DMS 273 (cell line): Measurements from ENCODE around the gene SP100.

Source experiments
- DNase-seq: peaks from one replicate; lab custom pipeline; 2025; ENCODE audit not compliant: unreplicated experiment; lab: John Stamatoyannopoulos, UW

The SP100 gene

DNA sequence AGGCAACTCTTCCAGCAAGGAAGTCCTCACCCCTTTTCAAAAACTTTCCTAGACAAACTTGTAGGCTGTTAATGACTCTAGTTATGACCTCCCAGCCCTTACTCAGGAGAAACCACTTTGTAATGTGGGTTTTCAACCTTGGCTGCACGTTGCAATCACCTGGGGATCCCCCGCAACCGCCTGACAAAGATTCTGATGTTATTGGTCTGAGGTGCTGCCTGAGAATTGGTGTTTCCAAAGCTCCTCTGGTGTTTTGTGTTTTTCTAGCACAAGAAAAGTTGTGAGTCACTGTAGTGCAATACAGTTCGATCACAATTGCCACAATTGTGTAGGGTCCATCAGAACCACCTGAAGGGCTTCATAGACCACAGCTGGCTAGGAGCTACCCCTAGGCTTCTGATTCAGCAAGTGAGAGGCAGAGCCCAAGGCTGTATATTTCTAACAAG is 121.6 kb downstream of the SP100 start:
- DNase-seq = no peak

DNA sequence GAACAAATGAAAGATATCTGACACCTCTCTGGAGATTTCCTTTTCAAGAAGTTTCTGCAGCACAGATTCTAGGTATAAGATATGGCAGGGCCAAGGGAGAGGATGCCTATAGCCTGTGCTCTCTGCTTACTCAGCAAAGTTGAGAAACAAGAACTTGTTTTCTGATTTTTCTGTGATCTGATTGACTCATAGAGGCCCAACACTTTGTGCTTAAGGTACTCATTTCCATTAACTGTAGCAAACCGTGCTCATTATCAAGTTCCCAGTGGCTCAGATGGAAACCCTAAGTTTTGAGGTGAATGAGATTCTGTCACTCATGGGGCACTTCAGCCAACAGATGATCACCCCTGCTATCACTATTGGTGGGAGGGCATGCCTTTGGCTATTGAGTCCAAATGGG is 124.3 kb downstream of the SP100 start:
- DNase-seq = no peak

DNA sequence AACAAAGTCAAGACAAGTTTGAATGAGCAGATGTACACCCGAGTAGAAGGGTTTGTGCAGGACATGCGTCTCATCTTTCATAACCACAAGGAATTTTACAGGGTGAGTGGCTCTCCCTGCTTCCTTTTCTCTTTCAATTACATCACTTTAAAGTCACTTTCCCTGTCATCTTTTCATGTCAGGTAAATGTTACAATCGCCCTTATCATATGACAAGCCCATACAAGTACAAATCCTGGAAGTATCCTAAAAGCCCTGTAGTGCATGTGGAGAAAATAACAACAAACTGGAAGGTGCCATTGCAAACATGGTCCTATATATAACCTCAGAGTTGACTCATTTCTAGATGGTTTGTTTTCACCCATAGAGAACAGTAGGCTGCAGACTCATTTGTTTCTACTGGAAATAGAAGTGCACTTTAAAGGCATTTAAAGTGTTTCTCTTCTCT is 126.0 kb downstream of the SP100 start:
- no peak for DNase-seq

DNA sequence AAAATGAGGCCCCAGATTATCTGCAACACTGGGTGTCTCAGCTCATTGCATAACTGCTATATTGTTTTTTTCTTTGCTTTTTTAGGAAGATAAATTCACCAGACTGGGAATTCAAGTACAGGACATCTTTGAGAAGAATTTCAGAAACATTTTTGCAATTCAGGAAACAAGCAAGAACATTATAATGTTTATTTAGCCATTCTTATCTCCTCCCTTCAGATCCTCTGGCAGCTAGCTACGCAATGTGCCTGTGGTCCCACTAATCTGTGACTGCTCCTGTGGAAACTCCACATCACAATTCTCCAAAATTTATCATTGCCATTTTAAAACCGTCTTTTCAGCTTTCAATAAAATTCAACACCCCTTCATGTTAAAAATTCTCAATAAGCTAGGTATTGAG is 126.8 kb downstream of the SP100 start:
- no peak for DNase-seq

DNA sequence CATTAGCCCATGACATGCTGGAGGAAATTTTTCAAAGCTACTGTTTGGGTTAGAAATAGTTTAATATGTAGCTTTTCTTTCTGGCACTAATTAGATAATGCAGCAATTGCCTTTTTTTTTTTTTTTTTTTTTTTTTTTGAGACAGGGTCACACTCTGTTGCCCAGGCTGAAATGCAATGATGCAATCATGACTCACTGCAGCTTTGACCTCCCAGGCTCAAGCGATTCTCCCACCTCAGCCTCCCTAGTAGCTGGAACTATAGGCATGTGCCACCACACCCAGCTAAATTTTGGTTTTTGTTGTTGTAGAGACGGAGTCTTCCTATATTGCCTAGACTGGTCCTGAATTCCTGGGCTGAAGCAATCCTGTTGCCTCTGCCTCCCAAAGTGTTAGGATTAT is 136.2 kb downstream of the SP100 start:
- no peak for DNase-seq

DNA sequence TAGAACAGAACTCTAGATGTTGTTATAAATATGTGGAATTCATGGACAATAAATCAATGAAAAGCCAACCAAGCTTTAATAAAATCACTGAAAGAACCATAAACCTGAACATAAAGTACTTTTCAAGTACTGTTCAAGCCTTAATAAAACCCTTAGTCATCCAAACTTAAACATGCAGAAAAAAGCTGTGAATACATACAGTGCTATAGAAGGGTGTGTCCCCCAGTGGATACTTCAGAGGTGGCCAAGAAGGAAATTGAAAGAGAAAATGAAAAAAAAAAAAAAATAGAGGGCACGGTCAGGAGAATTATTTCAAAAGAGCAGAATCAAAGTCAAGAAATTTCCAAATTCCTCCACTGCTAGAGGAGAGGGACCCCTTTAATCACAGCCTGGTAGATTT is 141.1 kb downstream of the SP100 start:
- DNase-seq = no peak

DNA sequence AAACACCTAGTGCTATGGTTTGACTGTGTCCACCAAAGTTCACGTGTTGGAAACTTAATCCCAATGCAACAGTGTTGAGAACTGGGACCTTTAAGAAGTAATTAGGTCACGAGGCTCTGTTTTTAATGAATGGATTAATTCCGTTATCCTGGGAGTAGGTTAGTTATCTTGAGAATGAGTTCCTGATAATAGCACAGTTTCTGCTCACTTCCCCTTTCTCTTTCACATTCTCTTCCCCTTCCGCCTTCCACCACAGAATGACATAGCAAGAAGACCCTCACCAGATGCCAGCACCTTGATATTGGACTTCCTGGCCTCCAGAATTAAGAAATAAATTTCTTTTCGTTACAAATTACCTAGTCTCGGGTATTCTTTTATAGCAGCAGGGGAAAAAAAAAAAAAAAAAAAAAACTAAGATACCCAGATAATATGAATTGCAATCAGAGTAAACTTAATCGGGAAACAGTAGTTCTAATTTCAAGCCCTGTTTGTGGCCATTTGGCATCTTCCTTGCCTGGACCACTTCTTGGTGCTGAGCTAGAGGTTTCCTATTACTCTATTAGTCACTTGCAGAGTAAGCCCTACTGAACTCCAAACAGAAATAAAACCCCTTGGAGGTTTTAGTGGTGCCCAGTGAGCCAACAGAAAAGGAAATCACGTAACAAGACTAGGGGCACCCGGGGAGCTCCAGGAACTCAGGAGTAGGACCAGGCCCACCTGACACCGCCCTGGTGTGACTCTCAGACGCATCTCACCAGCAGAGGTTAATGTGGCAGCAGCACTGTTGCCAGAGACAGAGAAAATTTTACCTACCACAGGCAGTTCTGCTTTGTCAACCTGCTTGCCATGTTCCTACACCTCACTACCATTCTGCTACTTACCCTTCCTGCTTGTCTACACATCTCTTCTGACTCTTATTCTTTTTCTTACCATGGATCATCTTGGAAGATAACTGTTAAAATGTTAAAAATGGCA is 149.1 kb downstream of the SP100 start:
- DNase-seq = peak; percentile 43

DNA sequence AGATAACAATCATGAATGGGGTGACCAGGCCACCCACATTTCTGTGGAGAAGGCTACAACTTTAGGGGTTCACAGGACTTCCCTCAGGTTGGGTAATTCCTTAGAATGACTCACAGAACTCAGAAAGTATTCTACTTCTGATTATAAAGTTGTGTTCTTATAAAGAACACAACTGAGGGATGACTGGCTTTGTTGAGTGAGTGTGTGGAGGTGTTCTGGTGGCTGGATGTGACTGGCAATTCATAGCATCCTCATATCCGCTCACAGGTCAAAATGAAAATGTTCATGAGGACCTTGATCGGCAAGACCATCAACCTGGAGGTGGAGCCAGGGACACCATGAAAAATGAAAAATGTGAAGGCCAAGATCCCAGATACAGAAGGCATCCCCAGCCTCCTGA is 153.3 kb downstream of the SP100 start:
- no peak for DNase-seq

DNA sequence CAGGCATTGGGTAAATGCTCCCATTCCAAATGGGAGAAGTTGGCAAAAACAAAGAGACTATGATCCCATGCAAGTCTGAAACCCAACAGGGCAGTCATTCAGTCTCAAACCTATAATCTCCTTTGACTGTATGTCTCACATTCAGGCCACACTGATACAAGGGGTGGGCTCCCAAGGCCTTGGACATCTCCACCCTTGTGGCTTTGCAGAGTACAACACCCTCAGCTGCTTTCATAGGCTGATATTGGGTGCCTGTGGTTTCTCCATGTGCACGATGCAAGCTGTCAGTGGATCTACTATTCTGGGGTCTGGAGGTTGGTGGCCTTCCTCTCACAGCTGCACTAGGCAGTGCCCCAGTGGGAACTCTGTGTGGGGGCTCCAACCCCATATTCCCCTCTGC is 155.0 kb downstream of the SP100 start:
- no peak for DNase-seq

DNA sequence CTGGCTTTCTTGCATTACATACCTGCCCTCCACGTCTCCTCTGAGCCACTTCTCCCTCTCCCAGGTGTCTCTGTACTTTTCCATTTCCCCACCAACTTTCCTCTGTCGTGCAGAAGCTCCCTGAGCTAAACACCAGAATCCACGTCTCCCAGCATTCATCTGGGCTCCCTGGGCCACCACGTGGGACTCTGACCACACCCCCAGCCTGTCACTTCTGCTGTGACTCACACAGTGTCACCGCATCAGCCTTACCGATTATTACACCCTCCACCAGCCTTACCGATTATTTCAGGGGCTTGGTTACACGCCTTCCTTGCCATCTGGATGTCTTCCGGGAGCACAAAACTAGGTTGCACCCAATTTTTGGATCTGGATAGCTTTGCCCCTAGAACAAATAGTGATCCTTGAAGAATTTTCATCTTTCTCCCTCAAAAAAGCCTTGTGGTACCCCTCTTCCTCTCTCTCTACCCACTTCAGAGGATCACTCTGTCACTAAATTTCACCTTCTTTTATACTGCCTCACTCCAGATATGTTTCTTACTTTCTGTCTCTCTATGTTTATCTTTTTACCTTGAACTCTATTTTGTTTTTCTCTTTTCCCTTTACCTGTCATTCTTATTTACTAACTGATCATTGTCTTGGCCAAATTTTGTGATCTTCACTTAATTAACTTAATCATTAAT is 159.8 kb downstream of the SP100 start:
- DNase-seq = peak; percentile 5

DNA sequence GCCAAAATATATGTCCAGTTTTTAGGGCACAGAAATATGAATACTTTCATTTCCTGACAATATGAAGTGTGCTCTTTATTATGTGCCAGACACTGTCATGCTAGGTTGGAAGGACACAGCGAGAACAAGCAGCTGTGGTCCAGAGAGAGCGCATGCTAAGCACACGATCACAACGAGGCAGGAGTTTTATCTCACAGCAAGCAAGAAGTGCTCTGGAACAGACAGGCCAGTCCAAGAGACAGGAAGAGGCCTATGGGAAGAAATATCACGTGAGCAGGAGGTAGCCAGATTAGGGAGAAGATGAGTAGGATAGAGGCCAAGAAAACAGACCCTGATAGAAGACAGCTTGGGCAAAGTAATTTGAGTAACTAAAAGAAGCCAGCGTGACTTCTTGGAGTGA is 161.1 kb downstream of the SP100 start:
- no peak for DNase-seq

DNA sequence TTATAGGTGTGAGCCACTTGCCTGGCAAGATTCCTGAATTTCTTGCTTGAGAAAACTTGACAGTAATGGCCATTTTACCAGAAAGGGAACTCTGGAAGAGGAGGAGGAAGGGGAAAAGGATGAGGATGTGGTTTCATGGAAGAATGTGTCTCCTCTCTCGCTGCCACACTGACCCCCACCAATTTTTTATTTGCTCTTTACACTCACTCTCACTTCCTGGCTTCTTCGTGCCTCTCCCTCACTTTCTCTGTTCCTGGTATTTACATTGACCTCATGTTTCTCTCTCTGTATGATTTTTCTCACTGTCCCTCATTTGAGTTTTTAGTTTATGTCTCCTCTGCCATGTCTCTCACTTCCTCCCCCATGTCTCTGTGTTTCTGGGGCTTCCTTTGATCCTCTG is 162.1 kb downstream of the SP100 start:
- no peak for DNase-seq

DNA sequence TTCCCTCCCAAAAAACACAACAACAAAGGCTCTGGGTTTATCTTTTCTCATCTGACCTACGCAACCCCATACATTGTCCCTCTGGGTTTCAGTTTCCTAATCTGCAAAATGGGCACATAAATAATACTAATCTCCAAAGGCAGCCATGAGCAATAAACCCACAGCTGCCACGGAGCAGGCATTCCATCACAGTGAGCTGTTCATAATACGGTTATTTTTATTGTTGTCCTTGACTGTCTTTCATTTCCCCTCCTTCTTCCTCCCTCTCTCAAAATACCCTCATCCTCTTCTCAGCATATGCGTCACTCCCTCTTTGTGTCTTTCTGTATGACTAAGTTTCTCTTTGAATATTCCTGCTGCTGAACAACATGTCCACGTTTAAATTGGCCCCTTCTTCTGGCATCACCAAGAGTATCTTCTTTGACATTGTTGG is 166.9 kb downstream of the SP100 start:
- DNase-seq = no peak

DNA sequence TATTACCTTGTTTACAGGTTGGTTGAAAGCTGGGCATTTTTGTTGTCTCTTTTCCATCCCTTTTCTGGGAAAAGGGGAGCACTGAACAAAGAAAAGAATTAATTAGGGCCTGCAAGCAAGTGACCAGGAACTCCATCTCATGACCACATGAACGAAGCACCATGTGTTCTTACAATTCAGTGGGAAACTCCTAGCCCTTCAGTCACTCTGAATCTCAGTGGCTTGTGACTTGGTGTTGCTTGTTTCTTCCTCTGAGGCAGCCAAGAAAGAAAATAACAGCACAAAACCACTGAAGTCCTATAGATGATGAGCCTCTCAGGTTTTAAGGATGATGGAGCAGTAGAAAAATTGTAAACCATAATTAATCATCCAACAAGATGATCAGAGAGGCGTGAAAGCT is 167.6 kb downstream of the SP100 start:
- no peak for DNase-seq

DNA sequence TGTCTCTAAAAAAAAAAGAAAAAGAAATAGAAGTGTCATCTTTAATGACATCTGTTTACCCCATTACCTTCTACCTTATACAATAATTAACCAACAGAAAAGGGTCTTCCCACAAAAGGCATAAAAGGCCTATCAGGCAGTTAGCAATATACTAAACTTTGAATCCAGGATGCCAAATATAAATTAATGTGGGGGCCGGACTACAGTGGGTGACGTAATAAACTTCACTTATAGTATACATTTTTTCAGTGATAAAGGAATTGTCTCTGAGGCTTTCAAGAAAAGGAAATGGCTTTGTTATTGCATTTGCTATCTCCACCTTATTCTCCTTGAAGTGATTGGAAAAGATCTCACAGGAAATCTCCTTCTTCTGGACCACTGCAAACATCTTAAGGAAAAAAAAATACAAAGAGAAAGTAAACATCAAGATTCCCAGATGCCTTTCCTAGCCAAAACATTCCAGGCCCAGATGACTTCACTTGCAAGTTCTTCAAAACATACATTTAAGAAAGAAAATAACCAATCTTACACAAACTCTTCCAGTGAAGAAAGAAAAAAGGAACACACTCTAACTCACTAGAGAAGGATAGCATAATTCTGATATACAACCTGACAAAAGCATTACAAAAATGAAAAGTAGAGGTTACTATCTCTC is 170.5 kb downstream of the SP100 start:
- DNase-seq = no peak

DNA sequence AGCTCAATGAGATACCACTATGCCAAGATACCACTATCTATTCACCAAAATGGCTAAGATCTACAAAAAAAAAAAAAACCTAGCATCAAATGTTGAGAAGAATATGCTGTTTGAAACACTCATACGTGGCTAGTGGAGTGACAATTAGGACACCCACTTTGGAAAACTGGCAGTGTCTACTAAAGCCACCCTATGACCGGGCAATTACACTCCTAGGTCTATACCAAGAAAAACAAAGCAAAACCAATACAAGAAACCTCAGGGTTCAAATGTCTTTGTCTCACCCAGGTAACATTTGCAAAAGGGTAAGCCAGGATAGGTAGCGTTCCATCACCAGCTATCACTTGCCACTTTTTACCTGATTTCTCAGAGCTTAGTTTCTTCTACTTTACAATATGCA is 173.0 kb downstream of the SP100 start:
- no peak for DNase-seq

DNA sequence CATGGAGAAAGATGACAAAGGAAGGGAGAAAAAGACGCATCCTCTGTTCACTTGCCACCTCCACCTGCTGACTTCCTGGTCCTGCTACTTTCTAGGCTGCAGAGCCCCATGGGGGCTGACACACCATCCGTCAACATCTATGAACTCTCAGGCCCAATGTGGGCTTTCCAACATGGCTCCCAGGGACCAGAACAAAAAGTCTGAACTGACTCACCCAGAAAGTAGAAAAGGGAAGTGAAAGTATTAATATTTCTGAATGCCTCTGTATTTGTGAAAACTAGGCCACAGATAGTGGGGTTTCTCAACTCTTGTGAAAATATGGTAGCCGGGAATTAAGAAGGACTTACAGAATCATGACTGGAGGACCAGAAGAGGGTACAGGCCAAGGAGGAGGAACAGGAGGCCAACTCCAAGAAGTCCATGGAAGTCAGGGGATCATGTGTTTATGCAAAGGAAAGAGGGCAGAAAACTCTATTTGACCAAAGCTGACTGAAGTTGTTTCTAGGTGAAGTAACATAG is 173.6 kb downstream of the SP100 start:
- DNase-seq = no peak

DNA sequence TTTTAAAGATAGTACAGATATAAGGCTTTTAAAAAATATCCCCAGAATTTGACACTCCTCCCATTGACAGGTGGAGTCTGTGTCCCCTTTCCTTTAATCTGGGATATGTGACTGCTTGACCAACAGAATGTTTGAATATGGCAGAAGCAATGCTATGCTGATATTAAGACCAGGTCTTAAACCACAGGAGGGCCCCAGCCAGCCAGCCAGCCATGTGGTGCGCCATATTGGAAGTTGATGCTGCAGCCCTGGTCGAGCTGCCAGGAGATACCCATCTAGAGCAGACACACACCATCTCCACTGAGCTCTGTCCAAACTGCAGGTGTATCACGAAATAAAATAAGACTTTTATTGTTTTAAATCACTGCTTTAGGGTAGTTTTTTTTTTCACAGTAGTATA is 174.3 kb downstream of the SP100 start:
- DNase-seq = no peak

DNA sequence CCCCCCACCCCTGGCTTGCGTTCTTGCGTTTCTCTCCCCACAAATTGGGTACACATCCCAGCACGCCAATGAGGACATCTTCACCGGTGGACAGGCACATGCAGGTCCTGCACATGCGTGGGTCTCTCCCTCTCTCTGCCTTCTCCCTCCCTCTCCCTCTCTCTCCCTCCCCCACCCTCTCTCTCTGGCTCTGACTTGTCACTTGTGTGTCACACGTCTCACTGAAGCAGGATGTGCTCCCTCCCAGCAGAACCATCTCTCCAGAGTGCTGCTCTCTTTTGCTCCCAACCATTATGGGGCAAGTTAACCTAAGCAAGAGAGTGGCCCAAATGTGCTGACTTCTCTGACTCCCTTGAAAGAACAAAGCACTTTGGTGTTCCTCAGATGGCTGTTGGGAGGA is 175.8 kb downstream of the SP100 start:
- no peak for DNase-seq

DNA sequence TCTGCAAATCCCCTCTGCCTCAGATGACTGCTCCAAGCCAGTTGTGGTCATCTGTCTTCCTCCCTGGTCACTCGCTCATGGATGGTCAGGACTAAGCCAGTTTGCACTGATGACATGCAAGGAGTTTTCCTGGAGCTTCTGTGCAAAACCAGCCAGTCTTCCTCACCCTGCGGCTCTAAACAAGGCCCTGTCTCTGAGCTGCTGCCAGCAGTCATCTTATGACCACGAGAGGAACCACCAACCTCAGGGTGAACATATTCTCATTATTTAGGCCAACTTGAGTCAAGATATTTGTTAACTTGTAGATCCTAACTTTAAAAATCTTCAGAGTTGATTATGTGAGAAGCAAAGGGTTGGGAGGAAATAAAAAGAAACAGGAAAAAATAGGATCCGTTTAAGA is 176.8 kb downstream of the SP100 start:
- DNase-seq = no peak
